ENCODE results near the gene LGR5.

DNA sequence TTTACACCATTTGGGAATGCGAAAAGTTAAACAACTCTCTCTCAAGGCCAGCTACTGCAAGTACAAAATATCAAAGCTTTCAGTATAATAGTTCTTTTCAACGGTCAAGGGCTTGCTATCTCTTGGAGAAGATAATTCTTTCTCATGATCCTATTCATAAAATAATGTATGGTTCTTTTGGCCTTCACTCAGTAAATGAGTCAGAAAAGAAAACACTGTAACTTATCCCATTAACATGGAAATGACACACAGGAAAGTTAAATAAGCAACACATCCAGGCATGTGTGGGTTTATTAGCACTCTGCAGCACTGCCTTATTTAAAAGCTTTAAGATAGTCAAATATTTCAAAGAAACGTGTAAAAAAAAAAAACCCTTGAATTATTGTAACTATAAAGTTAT, 187.2 kb downstream of the LGR5 start:
- TF ChIP-seq, protein P1, sequence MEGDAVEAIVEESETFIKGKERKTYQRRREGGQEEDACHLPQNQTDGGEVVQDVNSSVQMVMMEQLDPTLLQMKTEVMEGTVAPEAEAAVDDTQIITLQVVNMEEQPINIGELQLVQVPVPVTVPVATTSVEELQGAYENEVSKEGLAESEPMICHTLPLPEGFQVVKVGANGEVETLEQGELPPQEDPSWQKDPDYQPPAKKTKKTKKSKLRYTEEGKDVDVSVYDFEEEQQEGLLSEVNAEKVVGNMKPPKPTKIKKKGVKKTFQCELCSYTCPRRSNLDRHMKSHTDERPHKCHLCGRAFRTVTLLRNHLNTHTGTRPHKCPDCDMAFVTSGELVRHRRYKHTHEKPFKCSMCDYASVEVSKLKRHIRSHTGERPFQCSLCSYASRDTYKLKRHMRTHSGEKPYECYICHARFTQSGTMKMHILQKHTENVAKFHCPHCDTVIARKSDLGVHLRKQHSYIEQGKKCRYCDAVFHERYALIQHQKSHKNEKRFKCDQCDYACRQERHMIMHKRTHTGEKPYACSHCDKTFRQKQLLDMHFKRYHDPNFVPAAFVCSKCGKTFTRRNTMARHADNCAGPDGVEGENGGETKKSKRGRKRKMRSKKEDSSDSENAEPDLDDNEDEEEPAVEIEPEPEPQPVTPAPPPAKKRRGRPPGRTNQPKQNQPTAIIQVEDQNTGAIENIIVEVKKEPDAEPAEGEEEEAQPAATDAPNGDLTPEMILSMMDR (IDR thresholded peaks at IDR 0.05; ENCODE audit: borderline replicate concordance, extremely low read depth, low read length, poor library complexity, severe bottlenecking) = no peak
- TF ChIP-seq EZH2 (IDR thresholded peaks at IDR 0.05; ENCODE audit: borderline replicate concordance, low read depth, low read length, severe bottlenecking) = no peak

Measured in DND-41 (cell line).